Liver (tissue), 3 donors: ENCODE results near the gene SAP30.

ENCODE experiments used
- ATF3 ChIP-seq: IDR thresholded peaks from 2 replicates; pipeline ENCODE4 v1.6.1; 2016; ENCODE audit warnings: antibody characterized with exemption
- CTCF ChIP-seq: fragments of 150-350 bp; IDR thresholded peaks from 2 replicates; pipeline ENCODE4 v1.5.1; 2017; ENCODE audit warnings: improper control_type of control experiment, low read depth, low read length; ENCODE audit not compliant: missing input control
- FOXA2 ChIP-seq: IDR thresholded peaks from 2 replicates; pipeline ENCODE4 v1.6.1; 2016; ENCODE audit warnings: antibody characterized with exemption
- HNF4A ChIP-seq, 2 donors: conservative IDR thresholded peaks; 2 replicates each; pipeline ENCODE4 v1.6.1; 2016; ENCODE audit warnings: antibody characterized with exemption in 2 of 2, mild to moderate bottlenecking in 2 of 2
- MAX ChIP-seq: IDR thresholded peaks from 2 replicates; pipeline ENCODE4 v1.6.1; 2016; ENCODE audit warnings: antibody characterized with exemption
- NR2F2 ChIP-seq: IDR thresholded peaks from 2 replicates; pipeline ENCODE4 v1.6.1; 2016; ENCODE audit warnings: antibody characterized with exemption
- RXRA ChIP-seq, 2 donors: IDR thresholded peaks; 2 replicates each; pipeline ENCODE4 v1.6.1; 2017 to 2018; ENCODE audit warnings: antibody characterized with exemption in 2 of 2, mild to moderate bottlenecking in 1 of 2
- YY1 ChIP-seq: IDR thresholded peaks from 2 replicates; pipeline ENCODE4 v1.6.1; 2016; ENCODE audit warnings: antibody characterized with exemption, mild to moderate bottlenecking
- donor health status: healthy.
- donor health status: healthy.

GRCh38 chr4:173357939-173358338 is 12.8 kb upstream of the SAP30 start:
- TF ChIP-seq CTCF: no peak
- no peak for TF ChIP-seq HNF4A (conservative IDR thresholded peaks at IDR 0.05)
- no peak for TF ChIP-seq RXRA (IDR thresholded peaks at IDR 0.05)
- TF ChIP-seq ATF3: no peak
- no peak for TF ChIP-seq FOXA2
- TF ChIP-seq YY1: no peak
- no peak for TF ChIP-seq NR2F2
- no peak for TF ChIP-seq MAX
